Measurements from ENCODE around the gene SSR4. TPM values are rescaled to one million over a fixed set of nuclear protein-coding genes. Genes with fewer than 3 reads are reported as not detected.

The SSR4 gene
- total and polyA plus RNA-seq, 4 donors: 182 to 633 (median 292) TPM

DNA sequence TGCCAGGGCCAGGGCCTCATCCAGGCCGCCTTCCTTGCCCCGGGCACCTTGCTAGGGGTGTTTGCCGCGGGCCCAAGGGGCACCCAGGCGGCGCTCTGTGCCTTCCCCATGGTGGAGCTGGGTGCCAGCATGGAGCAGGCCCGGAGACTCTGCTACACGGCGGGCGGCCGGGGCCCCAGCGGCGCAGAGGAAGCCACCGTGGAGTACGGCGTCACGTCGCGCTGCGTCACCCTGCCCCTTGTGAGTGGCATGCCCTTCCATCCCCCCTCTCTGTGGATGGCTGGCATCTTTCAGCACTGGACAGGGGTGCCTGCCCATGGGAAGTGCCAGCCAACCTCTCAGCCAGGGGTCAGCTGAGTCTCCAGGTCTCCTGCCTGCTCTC is 26.8 kb upstream of the SSR4 start:
- H3K4me3 ChIP-seq (ENCODE audit: low read length in 2 of 2): no peak overlapping the region
- no peaks in the 10 kb centered on the region for H3K36me3 ChIP-seq (ENCODE audit: control insufficient read depth in 1 of 2, insufficient read depth in 2 of 2, low read length in 1 of 2)
- no peaks in the 10 kb centered on the region for H3K27me3 ChIP-seq (ENCODE audit: control insufficient read depth in 1 of 2, insufficient read depth in 2 of 2, low read length in 1 of 2)
- H3K27ac ChIP-seq (ENCODE audit: low read depth in 1 of 2, low read length in 2 of 2): no peak overlapping the region
- no peaks in the 10 kb centered on the region for H3K9me3 ChIP-seq (ENCODE audit: control insufficient read depth, low read length)
- ATAC-seq (ENCODE audit: low FRiP score) (no peak), DNase-seq (peak; percentile 41 to 74)
- no peaks in the 10 kb centered on the region for H3K4me1 ChIP-seq (ENCODE audit: control insufficient read depth in 1 of 2, insufficient read depth in 2 of 2, low read length in 2 of 2)
- intact Hi-C loops (cut with DNase I): no loop called here
- WGBS, 2 donors: 94 to 97% methylated on average over 17 to 20 of the region's 20 CpGs

DNA sequence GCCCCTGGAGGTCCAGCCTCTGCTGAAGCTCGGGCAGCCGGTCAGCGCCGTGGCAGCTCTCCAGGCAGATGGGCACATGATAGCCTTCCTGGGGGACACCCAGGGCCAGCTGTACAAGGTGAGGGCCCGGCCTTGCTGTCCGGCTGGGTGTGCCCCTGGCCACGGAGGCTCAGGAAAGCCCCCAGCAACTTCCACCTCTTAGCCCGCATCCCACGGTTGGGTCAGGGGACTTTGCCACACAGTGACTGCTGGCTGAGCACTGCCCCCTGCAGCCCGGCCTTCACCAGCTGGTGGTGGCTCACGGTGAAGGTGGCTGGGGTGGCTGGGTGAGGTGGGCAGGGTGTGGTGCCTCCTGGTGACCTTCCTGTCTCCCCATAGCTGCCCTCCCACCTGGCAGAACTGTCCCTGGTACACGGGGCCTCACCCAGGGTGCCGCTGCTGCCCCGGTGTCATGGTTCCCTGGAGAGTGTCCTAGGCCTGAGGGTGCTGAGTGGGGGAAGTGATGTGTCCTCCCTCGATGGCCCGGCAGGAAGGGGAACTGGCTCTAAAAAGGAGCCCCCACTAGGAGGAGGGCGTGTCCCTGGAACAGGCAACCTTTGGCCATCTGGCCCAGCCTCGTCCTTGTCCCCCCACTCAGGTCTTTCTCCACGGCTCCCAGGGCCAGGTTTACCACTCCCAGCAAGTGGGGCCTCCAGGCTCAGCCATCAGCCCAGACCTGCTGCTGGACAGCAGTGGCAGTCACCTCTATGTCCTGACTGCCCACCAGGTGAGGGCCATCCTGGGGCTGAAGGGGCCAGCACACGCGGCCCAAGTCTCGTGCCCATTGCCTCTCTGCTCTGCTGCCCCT is 25.9 kb upstream of the SSR4 start:
- 87% methylated on average over 22 of the region's 22 CpGs for WGBS, 2 donors
- Histone ChIP-seq H3K4me3 (ENCODE audit: low read length in 2 of 2) (no peak overlapping the region), H3K27me3 (ENCODE audit: control insufficient read depth in 1 of 2, insufficient read depth in 2 of 2, low read length in 1 of 2) (no peaks in the 10 kb centered on the region), H3K4me1 (ENCODE audit: control insufficient read depth in 1 of 2, insufficient read depth in 2 of 2, low read length in 2 of 2) (no peaks in the 10 kb centered on the region), H3K9me3 (ENCODE audit: control insufficient read depth, low read length) (no peaks in the 10 kb centered on the region), H3K27ac (ENCODE audit: low read depth in 1 of 2, low read length in 2 of 2) (no peak overlapping the region), H3K36me3 (ENCODE audit: control insufficient read depth in 1 of 2, insufficient read depth in 2 of 2, low read length in 1 of 2) (no peaks in the 10 kb centered on the region)
- DNase-seq (peak; percentile 44 to 73), ATAC-seq (ENCODE audit: low FRiP score) (no peak)
- intact Hi-C loops (cut with DNase I): no loop called here

DNA sequence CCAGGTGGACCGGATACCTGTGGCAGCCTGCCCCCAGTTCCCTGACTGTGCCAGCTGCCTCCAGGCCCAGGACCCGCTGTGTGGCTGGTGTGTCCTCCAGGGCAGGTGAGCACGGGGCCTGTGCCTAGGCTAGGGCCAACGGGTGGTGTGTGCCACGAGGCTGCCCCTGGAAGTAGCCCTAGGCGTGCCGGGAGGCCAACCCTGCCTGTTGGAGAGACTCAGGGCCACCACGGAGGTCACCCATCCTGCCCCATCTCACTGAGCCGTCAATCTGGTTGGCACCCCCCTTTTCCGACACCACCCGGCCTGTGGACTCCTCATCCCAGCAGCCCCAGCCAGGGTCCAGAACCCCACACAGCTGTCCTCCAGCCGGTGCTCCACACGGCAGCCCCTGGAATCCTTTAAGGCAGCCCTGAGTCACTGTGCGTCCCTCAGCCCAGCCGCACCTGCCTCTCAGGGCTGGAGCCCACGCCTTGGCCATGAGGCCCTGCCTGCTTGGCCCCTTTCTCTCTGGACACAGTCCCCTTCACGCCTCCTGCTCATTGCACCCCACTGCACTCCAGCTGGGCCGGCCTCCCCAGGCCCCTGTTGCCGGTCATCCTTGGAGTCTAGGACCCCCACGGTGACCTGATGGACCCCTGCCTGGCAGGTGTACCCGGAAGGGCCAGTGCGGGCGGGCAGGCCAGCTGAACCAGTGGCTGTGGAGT is 25.2 kb upstream of the SSR4 start:
- Histone ChIP-seq H3K4me1 (ENCODE audit: control insufficient read depth in 1 of 2, insufficient read depth in 2 of 2, low read length in 2 of 2) (no peaks in the 10 kb centered on the region), H3K4me3 (ENCODE audit: low read length in 2 of 2) (no peak overlapping the region), H3K36me3 (ENCODE audit: control insufficient read depth in 1 of 2, insufficient read depth in 2 of 2, low read length in 1 of 2) (no peaks in the 10 kb centered on the region), H3K27ac (ENCODE audit: low read depth in 1 of 2, low read length in 2 of 2) (no peak overlapping the region), H3K9me3 (ENCODE audit: control insufficient read depth, low read length) (no peaks in the 10 kb centered on the region), H3K27me3 (ENCODE audit: control insufficient read depth in 1 of 2, insufficient read depth in 2 of 2, low read length in 1 of 2) (no peaks in the 10 kb centered on the region)
- peak; percentile 36 to 70 for DNase-seq
- intact Hi-C loops (cut with DNase I): no loop called here
- WGBS, 2 donors: 87 to 95% methylated on average over 22 to 23 of the region's 23 CpGs
- no peak for ATAC-seq (ENCODE audit: low FRiP score)

- H3K36me3 ChIP-seq (ENCODE audit: control insufficient read depth in 1 of 2, insufficient read depth in 2 of 2, low read length in 1 of 2): no peaks in the 10 kb centered on the region
- intact Hi-C loops (cut with DNase I): no loop called here
- ATAC-seq (ENCODE audit: low FRiP score): no peak
These were observed 24.4 kb upstream of the SSR4 start for GRCh38 chrX:153769865-153770600.

DNA sequence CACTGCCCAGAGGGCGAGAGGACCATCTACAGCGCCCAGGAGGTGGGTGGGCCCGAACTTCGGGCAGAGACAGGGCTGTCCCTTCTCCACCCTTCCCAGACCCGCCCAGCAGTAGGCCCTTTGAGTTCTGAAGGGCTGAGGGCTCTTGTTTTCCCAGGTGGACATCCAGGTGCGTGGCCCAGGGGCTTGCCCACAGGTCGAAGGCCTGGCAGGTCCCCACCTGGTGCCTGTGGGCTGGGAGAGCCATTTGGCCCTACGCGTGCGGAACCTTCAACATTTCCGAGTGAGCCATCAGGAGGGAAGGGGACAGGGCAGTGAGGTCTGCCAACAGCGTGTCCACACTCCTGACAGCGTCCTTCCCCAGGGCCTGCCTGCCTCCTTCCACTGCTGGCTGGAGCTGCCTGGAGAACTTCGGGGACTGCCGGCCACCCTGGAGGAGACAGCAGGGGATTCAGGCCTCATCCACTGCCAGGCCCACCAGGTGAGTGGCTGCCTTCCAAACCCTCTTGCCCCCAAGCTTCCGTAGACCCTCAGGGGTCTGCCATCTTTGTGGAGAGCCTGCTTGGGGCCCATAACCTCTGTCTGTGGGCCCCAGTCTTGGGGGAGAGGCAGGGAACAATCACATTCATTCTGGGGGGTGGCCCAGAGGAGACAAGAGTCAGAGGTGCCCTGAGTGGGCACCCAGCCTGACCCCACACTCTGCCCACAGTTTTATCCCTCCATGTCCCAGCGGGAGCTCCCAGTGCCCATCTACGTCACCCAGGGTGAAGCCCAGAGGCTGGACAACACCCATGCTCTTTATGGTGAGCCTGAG is 23.7 kb upstream of the SSR4 start:
- no peaks in the 10 kb centered on the region for H3K36me3 ChIP-seq (ENCODE audit: control insufficient read depth in 1 of 2, insufficient read depth in 2 of 2, low read length in 1 of 2)
- H3K9me3 ChIP-seq (ENCODE audit: control insufficient read depth, low read length): no peaks in the 10 kb centered on the region
- intact Hi-C loops (cut with DNase I): no loop called here
- 85 to 94% methylated on average over 18 of the region's 18 CpGs for WGBS, 2 donors
- no peak overlapping the region for H3K27ac ChIP-seq (ENCODE audit: low read depth in 1 of 2, low read length in 2 of 2)
- DNase-seq: peak in 1 of 2 donors; percentile 41
- H3K4me1 ChIP-seq (ENCODE audit: control insufficient read depth in 1 of 2, insufficient read depth in 2 of 2, low read length in 2 of 2): no peaks in the 10 kb centered on the region
- H3K27me3 ChIP-seq (ENCODE audit: control insufficient read depth in 1 of 2, insufficient read depth in 2 of 2, low read length in 1 of 2): no peaks in the 10 kb centered on the region
- no peak overlapping the region for H3K4me3 ChIP-seq (ENCODE audit: low read length in 2 of 2)
- no peak for ATAC-seq (ENCODE audit: low FRiP score)

More at GRCh38 chrX:153769865-153770600, 24.4 kb upstream of the SSR4 start:
- no peak overlapping the region for H3K4me3 ChIP-seq (ENCODE audit: low read length in 2 of 2)
- WGBS, 2 donors: 90% methylated on average over 25 of the region's 25 CpGs
- H3K27me3 ChIP-seq (ENCODE audit: control insufficient read depth in 1 of 2, insufficient read depth in 2 of 2, low read length in 1 of 2): no peaks in the 10 kb centered on the region
- H3K27ac ChIP-seq (ENCODE audit: low read depth in 1 of 2, low read length in 2 of 2): no peak overlapping the region
- DNase-seq: peak in 1 of 2 donors; percentile 40
- H3K4me1 ChIP-seq (ENCODE audit: control insufficient read depth in 1 of 2, insufficient read depth in 2 of 2, low read length in 2 of 2): no peaks in the 10 kb centered on the region
- no peaks in the 10 kb centered on the region for H3K9me3 ChIP-seq (ENCODE audit: control insufficient read depth, low read length)

DNA sequence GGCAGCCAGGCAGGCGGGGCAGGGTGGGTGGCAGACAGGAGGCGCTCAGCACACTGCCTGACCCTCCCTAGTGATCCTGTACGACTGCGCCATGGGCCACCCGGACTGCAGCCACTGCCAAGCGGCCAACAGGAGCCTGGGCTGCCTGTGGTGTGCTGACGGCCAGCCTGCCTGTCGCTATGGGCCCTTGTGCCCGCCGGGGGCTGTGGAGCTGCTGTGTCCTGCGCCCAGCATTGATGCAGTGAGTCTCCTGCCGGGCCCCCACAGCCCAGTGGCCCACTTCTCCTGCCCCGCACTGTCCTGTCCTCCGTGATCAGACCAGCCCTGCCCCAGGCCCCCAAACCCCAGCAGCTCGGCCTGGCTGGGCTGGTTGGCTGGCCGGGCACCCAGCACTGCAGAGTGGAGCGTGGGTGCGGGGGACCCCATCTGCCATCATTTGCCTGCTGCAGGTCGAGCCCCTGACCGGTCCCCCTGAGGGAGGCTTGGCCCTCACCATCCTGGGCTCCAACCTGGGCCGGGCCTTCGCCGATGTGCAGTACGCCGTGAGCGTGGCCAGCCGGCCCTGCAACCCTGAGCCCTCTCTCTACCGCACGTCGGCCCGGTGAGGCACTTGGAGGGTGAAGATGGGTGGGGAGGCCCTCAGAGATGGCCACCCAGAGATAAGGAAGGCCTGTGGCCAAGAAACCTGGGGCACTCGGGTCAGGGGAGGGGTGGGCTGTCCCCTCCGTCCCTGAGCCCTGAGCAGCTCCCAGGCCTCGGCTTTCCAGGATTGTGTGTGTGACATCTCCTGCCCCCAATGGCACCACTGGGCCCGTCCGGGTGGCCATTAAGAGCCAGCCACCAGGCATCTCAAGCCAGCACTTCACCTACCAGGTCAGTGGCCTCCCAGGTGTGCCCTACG is 22.8 kb upstream of the SSR4 start:
- Histone ChIP-seq H3K36me3 (ENCODE audit: control insufficient read depth in 1 of 2, insufficient read depth in 2 of 2, low read length in 1 of 2) (no peaks in the 10 kb centered on the region), H3K9me3 (ENCODE audit: control insufficient read depth, low read length) (no peaks in the 10 kb centered on the region), H3K27ac (ENCODE audit: low read depth in 1 of 2, low read length in 2 of 2) (no peak overlapping the region), H3K4me1 (ENCODE audit: control insufficient read depth in 1 of 2, insufficient read depth in 2 of 2, low read length in 2 of 2) (no peaks in the 10 kb centered on the region), H3K4me3 (ENCODE audit: low read length in 2 of 2) (no peak overlapping the region), H3K27me3 (ENCODE audit: control insufficient read depth in 1 of 2, insufficient read depth in 2 of 2, low read length in 1 of 2) (no peaks in the 10 kb centered on the region)
- no peak for ATAC-seq (ENCODE audit: low FRiP score)
- DNase-seq: peak in 1 of 2 donors; percentile 33
- intact Hi-C loops (cut with DNase I): no loop called here
- 81 to 90% methylated on average over 32 to 37 of the region's 37 CpGs for WGBS, 2 donors

DNA sequence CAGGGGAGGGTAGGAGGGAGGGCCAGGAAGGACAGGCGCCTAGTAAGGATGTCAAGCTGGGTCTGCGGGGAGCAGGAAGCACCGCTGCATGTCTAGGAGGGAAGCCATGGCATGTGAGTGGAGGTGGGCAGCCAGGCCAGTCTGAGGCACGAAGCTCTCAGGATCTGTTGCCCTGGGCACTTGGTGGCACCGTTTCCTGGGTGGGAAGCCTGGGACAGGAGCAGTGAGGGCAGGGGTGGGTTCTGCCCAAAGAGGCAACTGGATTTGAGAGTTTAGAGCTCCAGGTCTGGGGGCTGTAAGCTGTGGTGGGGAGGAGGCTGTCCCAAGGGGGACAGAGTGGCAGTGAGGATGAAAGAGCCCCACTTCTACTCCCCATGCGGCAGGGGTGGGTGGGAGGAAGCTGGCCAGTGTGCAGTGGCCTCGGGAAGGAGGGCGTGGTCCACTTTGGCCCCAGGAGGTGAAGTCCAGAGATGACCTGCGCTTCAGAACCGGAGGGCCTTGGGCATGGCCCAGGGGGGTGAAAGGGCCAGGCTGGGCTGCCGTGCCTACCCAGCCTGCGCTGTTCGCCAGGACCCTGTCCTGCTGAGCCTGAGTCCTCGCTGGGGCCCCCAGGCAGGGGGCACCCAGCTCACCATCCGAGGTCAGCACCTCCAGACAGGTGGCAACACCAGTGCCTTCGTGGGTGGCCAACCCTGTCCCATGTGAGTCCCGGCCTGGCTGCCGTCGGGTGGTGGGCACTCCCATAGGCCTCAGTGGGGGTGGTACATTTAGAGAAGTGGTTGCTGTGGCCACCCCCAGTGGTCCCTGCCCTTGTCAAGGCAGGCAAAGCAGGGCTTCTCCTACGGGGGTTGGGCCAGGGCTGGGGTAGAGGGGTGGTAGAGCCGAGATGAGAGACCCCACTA is 21.9 kb upstream of the SSR4 start:
- Histone ChIP-seq H3K36me3 (ENCODE audit: control insufficient read depth in 1 of 2, insufficient read depth in 2 of 2, low read length in 1 of 2) (no peaks in the 10 kb centered on the region), H3K9me3 (ENCODE audit: control insufficient read depth, low read length) (no peaks in the 10 kb centered on the region), H3K4me1 (ENCODE audit: control insufficient read depth in 1 of 2, insufficient read depth in 2 of 2, low read length in 2 of 2) (no peaks in the 10 kb centered on the region), H3K27ac (ENCODE audit: low read depth in 1 of 2, low read length in 2 of 2) (no peak overlapping the region), H3K4me3 (ENCODE audit: low read length in 2 of 2) (no peak overlapping the region), H3K27me3 (ENCODE audit: control insufficient read depth in 1 of 2, insufficient read depth in 2 of 2, low read length in 1 of 2) (no peaks in the 10 kb centered on the region)
- intact Hi-C loops (cut with DNase I): no loop called here
- no peak for ATAC-seq (ENCODE audit: low FRiP score)
- 84 to 87% methylated on average over 18 to 21 of the region's 21 CpGs for WGBS, 2 donors
- no peak for DNase-seq

Measured in aorta (tissue), 5 donors.